Neural crest cell (in vitro differentiated cells): Measurements from ENCODE around the gene RGS4. TPM values are rescaled to one million over a fixed set of nuclear protein-coding genes. Genes with fewer than 3 reads are reported as not detected.

Experiments
- DNase-seq: peaks from one replicate; pipeline ENCODE4 v3.0.0; 2021; ENCODE audit warnings: low read depth, mixed read lengths, low spot score
- H3K27ac Mint-ChIP-seq: one replicate; pipeline ENCODE4 v1.8.0; 2021; ENCODE audit warnings: mild to moderate bottlenecking, mixed read lengths; ENCODE audit not compliant: unreplicated experiment
- H3K27me3 Mint-ChIP-seq: 2 replicates; pipeline ENCODE4 v1.8.0; 2021; ENCODE audit warnings: low read depth, mild to moderate bottlenecking, mixed read lengths
- H3K36me3 Mint-ChIP-seq: 2 replicates; pipeline ENCODE4 v1.8.0; 2021; ENCODE audit warnings: low read depth, mild to moderate bottlenecking, mixed read lengths
- H3K4me1 Mint-ChIP-seq: 2 replicates; pipeline ENCODE4 v1.8.0; 2021; ENCODE audit warnings: mixed read lengths
- H3K4me3 Mint-ChIP-seq: one replicate; pipeline ENCODE4 v1.8.0; 2021; ENCODE audit warnings: mild to moderate bottlenecking, mixed read lengths
- H3K9me3 Mint-ChIP-seq: 2 replicates; pipeline ENCODE4 v1.8.0; 2021; ENCODE audit warnings: mixed read lengths
- CTCF ChIP-seq: fragments of 200-600 bp; sonication (generic); conservative IDR thresholded peaks from 2 replicates; pipeline ENCODE4 v1.5.0; 2021; ENCODE audit warnings: antibody characterized with exemption, mild to moderate bottlenecking
- total RNA-seq: library from RNA; stranded (reverse); gene quantifications from 2 replicates; pipeline ENCODE4 v1.2.1, GENCODE V29; 2021

Gene RGS4
- total RNA-seq, 1 donor from 2014 or later = 0.75 TPM

GRCh38 chr1:163036671-163037070 lies 32.5 kb upstream of the RGS4 start:
- no peaks in the 10 kb centered on the region for H3K4me1 Mint-ChIP-seq
- TF ChIP-seq CTCF = no peak
- no peak overlapping the region for H3K27ac Mint-ChIP-seq
- DNase-seq = no peak
- no peaks in the 10 kb centered on the region for H3K9me3 Mint-ChIP-seq
- H3K4me3 Mint-ChIP-seq = no peak overlapping the region
- no peaks in the 10 kb centered on the region for H3K27me3 Mint-ChIP-seq
- H3K36me3 Mint-ChIP-seq = no peaks in the 10 kb centered on the region

GRCh38 chr1:163038928-163039706 lies 30.0 kb upstream of the RGS4 start:
- Mint-ChIP-seq H3K4me3 (no peak overlapping the region), H3K27ac (no peak overlapping the region)

GRCh38 chr1:163039707-163040093 lies 29.5 kb upstream of the RGS4 start:
- no peaks in the 10 kb centered on the region for H3K36me3 Mint-ChIP-seq

More at GRCh38 chr1:163038928-163039706, 30.0 kb upstream of the RGS4 start:
- no peaks in the 10 kb centered on the region for H3K9me3 Mint-ChIP-seq
- DNase-seq = no peak
- TF ChIP-seq CTCF = no peak
- H3K27me3 Mint-ChIP-seq = no peaks in the 10 kb centered on the region
- no peaks in the 10 kb centered on the region for H3K36me3 Mint-ChIP-seq
- no peaks in the 10 kb centered on the region for H3K4me1 Mint-ChIP-seq

GRCh38 chr1:163046071-163046470 lies 23.1 kb upstream of the RGS4 start:
- Mint-ChIP-seq H3K4me3 (no peak overlapping the region), H3K27ac (no peak overlapping the region), H3K36me3 (no peaks in the 10 kb centered on the region), H3K4me1 (no peaks in the 10 kb centered on the region), H3K9me3 (no peaks in the 10 kb centered on the region), H3K27me3 (no peaks in the 10 kb centered on the region)
- no peak for TF ChIP-seq CTCF
- no peak for DNase-seq

More at GRCh38 chr1:163039707-163040093, 29.5 kb upstream of the RGS4 start:
- Mint-ChIP-seq H3K9me3 (no peaks in the 10 kb centered on the region), H3K4me3 (no peak overlapping the region), H3K27me3 (no peaks in the 10 kb centered on the region), H3K4me1 (no peaks in the 10 kb centered on the region), H3K27ac (no peak overlapping the region)
- TF ChIP-seq CTCF = no peak
- DNase-seq = no peak

GRCh38 chr1:163047951-163048659 lies 21.1 kb upstream of the RGS4 start:
- no peak for TF ChIP-seq CTCF
- H3K27me3 Mint-ChIP-seq = no peaks in the 10 kb centered on the region
- no peaks in the 10 kb centered on the region for H3K4me1 Mint-ChIP-seq
- no peaks in the 10 kb centered on the region for H3K9me3 Mint-ChIP-seq
- no peak overlapping the region for H3K27ac Mint-ChIP-seq
- H3K36me3 Mint-ChIP-seq = no peaks in the 10 kb centered on the region
- no peak for DNase-seq
- H3K4me3 Mint-ChIP-seq = no peak overlapping the region
